GM12878 (cell line): Measurements from ENCODE around the gene SLC25A29. TPM values are rescaled to one million over a fixed set of nuclear protein-coding genes. Genes with fewer than 3 reads are reported as not detected.

Experiments used
- ATAC-seq: fragments of 200-7000 bp; cut with Tn5 transposase; 3 replicates; pipeline ENCODE4 v1.9.1; 2020; ENCODE audit warnings: mild to moderate bottlenecking, moderate library complexity
- BruUV-seq: library from RNA; stranded (reverse); fragments of 400-500 nt; replicated peaks from 2 replicates; lab custom pipeline; 2021; lab: Mats Ljungman, UMichigan
- CTCF ChIA-PET: fragments of 300-600 bp; sonication (Branson Sonifier 250); formaldehyde crosslinking; extraction: SDS; loops from one replicate; lab custom pipeline; 2021; ENCODE audit warnings: inconsistent platforms; lab: Yijun Ruan, JAX
- POLR2A ChIA-PET: fragments of 350-600 bp; formaldehyde crosslinking; extraction: SDS; loops from one replicate; lab custom pipeline; 2021; ENCODE audit warnings: inconsistent platforms; lab: Charles Lee
- RAD21 ChIA-PET: fragments of 300-600 bp; sonication (Branson Sonifier 250); formaldehyde crosslinking; loops from one replicate; lab custom pipeline; 2023; ENCODE audit warnings: antibody characterized with exemption; ENCODE audit not compliant: unreplicated experiment; lab: Charles Lee
- SMC1A ChIA-PET: fragments of 300-600 bp; sonication (Branson Sonifier 250); formaldehyde crosslinking; loops from one replicate; lab custom pipeline; 2023; ENCODE audit not compliant: unreplicated experiment, uncharacterized antibody; lab: Charles Lee
- DNase-seq: peaks from one replicate; pipeline ENCODE4 v3.0.0-alpha.2; 2011; ENCODE audit warnings: low read depth, low spot score
- FAIRE-seq: peaks from 3 replicates; lab custom pipeline; 2011; peaks lifted over from hg19 to GRCh38; lab: Jason Lieb, UNC
- H2AFZ ChIP-seq: 2 replicates; pipeline ENCODE4 v1.6.0; 2011; ENCODE audit warnings: low read depth, low read length, control low read depth; ENCODE audit not compliant: control insufficient read depth
- H3K27ac ChIP-seq: 2 replicates; pipeline ENCODE4 v1.5.1; 2011; ENCODE audit warnings: control low read depth; ENCODE audit not compliant: control insufficient read depth, insufficient read depth
- H3K27me3 ChIP-seq, 2 experiments: replicated peaks in 1 of 2; 2 replicates each; pipeline versions ENCODE4 v1.6.0 to v1.6.1; 2011; ENCODE audit warnings: low read length in 1 of 2; ENCODE audit not compliant: control insufficient read depth in 2 of 2, insufficient read depth in 2 of 2
- H3K36me3 ChIP-seq, 2 experiments: 2 replicates each; pipeline ENCODE4 v1.5.1; 2011; ENCODE audit warnings: low read length in 1 of 2; ENCODE audit not compliant: control insufficient read depth in 2 of 2, insufficient read depth in 2 of 2
- H3K4me1 ChIP-seq: 2 replicates; pipeline ENCODE4 v1.6.1; 2011; ENCODE audit warnings: mild to moderate bottlenecking, low read length, moderate library complexity, mixed read lengths; ENCODE audit not compliant: control insufficient read depth, insufficient read depth
- H3K4me2 ChIP-seq: 2 replicates; pipeline ENCODE4 v1.6.0; 2011; ENCODE audit warnings: control low read depth; ENCODE audit not compliant: control insufficient read depth, insufficient read depth
- H3K4me3 ChIP-seq: fragments of 200-600 bp; sonication (generic); 2 replicates; pipeline ENCODE4 v1.5.1; 2016
- H3K79me2 ChIP-seq: 2 replicates; pipeline ENCODE4 v1.6.0; 2011; ENCODE audit warnings: low read length; ENCODE audit not compliant: control insufficient read depth, insufficient read depth
- H3K9ac ChIP-seq: 2 replicates; pipeline ENCODE4 v1.8.0; 2011; ENCODE audit warnings: low read length, control low read depth, mixed read lengths; ENCODE audit not compliant: control insufficient read depth, insufficient read depth
- H3K9me3 ChIP-seq: replicated peaks from 3 replicates; pipeline ENCODE4 v1.5.1; 2011; ENCODE audit warnings: mild to moderate bottlenecking, low read length; ENCODE audit not compliant: control insufficient read depth, insufficient read depth
- H4K20me1 ChIP-seq: 2 replicates; pipeline ENCODE4 v1.6.0; 2011; ENCODE audit not compliant: control insufficient read depth, insufficient read depth
- BMI1 ChIP-seq: fragments of 450-650 bp; IDR thresholded peaks from 2 replicates; pipeline ENCODE4 v1.6.1; 2016; ENCODE audit warnings: mild to moderate bottlenecking, moderate library complexity, borderline replicate concordance
- BRCA1 ChIP-seq: IDR thresholded peaks from 2 replicates; pipeline ENCODE4 v1.6.1; 2011; ENCODE audit warnings: low read depth, low read length, improper control_type of control experiment
- CBX3 ChIP-seq: fragments of 200-600 bp; sonication (generic); IDR thresholded peaks from 2 replicates; pipeline ENCODE4 v1.6.1; 2016; ENCODE audit warnings: low read depth, borderline replicate concordance
- IKZF2 ChIP-seq, 2 experiments: fragments of 450-650 bp; IDR thresholded peaks; 2 replicates each; pipeline ENCODE4 v1.6.1; 2017; ENCODE audit warnings: mild to moderate bottlenecking in 2 of 2, moderate library complexity in 2 of 2
- KDM1A ChIP-seq: fragments of 200-600 bp; sonication (generic); IDR thresholded peaks from 2 replicates; pipeline ENCODE4 v1.6.1; 2016; ENCODE audit warnings: borderline replicate concordance
- PAX8 ChIP-seq: fragments of 450-650 bp; IDR thresholded peaks from 2 replicates; pipeline ENCODE4 v1.6.1; 2017; ENCODE audit warnings: mild to moderate bottlenecking, moderate library complexity
- POLR2A ChIP-seq: IDR thresholded peaks from 2 replicates; pipeline ENCODE4 v1.6.1; 2011; ENCODE audit warnings: low read depth, mild to moderate bottlenecking, low read length
- POU2F2 ChIP-seq: IDR thresholded peaks from 3 replicates; pipeline ENCODE4 v1.6.1; 2011; ENCODE audit warnings: low read depth, mild to moderate bottlenecking, low read length, borderline replicate concordance
- RAD51 ChIP-seq: fragments of 450-650 bp; IDR thresholded peaks from 2 replicates; pipeline ENCODE4 v1.6.1; 2016; ENCODE audit warnings: moderate library complexity, mild to moderate bottlenecking, inconsistent platforms
- RB1 ChIP-seq: fragments of 450-650 bp; formaldehyde crosslinking; IDR thresholded peaks from 2 replicates; pipeline ENCODE4 v1.6.1; 2017; ENCODE audit warnings: mild to moderate bottlenecking, borderline replicate concordance
- RFX5 ChIP-seq: IDR thresholded peaks from 2 replicates; pipeline ENCODE4 v1.6.1; 2011; ENCODE audit warnings: low read depth, low read length, improper control_type of control experiment
- SMAD1 ChIP-seq: fragments of 450-650 bp; IDR thresholded peaks from 2 replicates; pipeline ENCODE4 v1.6.1; 2018; ENCODE audit warnings: mild to moderate bottlenecking, low read depth; ENCODE audit not compliant: partially characterized antibody
- STAT1 ChIP-seq: fragments of 450-650 bp; conservative IDR thresholded peaks from 2 replicates; pipeline ENCODE4 v1.6.1; 2014; ENCODE audit warnings: antibody characterized with exemption, mild to moderate bottlenecking
- ZNF622 ChIP-seq: fragments of 450-650 bp; IDR thresholded peaks from 2 replicates; pipeline ENCODE4 v1.6.1; 2017; ENCODE audit warnings: mild to moderate bottlenecking, inconsistent platforms
- ZSCAN29 ChIP-seq: fragments of 450-650 bp; IDR thresholded peaks from 2 replicates; pipeline ENCODE4 v1.6.1; 2017; ENCODE audit warnings: mild to moderate bottlenecking, moderate library complexity
- WGBS: methylation state at CpG from one replicate; pipeline ENCODE4 v1.1.6; 2016; ENCODE audit warnings: low lambda C conversion rate; ENCODE audit not compliant: insufficient replicate concordance, insufficient coverage; ENCODE audit errors: missing lambda C conversion rate; 5-methylcytosine and 5-hydroxymethylcytosine counted together
- in situ Hi-C: fragments of 300-500 bp; cut with MboI; formaldehyde crosslinking; loops from 9 replicates; pipeline ENCODE4 v1.14.3; 2018; ENCODE audit warnings: mixed read lengths
- intact Hi-C: fragments of 100-400 bp; cut with micrococcal nuclease; formaldehyde crosslinking; loops from one replicate; pipeline ENCODE4 v1.14.2; 2022; ENCODE audit not compliant: unreplicated experiment
- polyA plus RNA-seq, 11 experiments: library from polyadenylated mRNA; depleted of rRNA in 4 of 11; unstranded in 6 of 11; stranded (reverse) in 5 of 11; fragments of >200 nt; fragmentation: Nextera tagmentation in 4 of 11; fragmentation: Illumina TruSeq in 1 of 11; extraction: Ambion mirVana in 4 of 11; extraction: Trizol in 1 of 11; gene quantifications; 1 replicate in 1 of 11; 2 replicates in 10 of 11; pipeline versions ENCODE4 v1.2.1 to v1.2.3, GENCODE V29; 2011 to 2016; ENCODE audit warnings: inconsistent platforms in 2 of 11, missing spikeins in 2 of 11, low read depth in 1 of 11
- total RNA-seq, 4 experiments: library from RNA; depleted of rRNA in 3 of 4; stranded (reverse); fragments of >200 nt in 3 of 4; fragmentation: Illumina TruSeq in 1 of 4; extraction: Trizol in 1 of 4; gene quantifications; 2 replicates each; pipeline versions ENCODE4 v1.2.1 to v1.2.3, GENCODE V29; 2013 to 2021
- TF ChIP-seq, protein P1 (sequence below): fragments of 450-650 bp; IDR thresholded peaks from 2 replicates; pipeline ENCODE4 v1.6.1; 2017; ENCODE audit warnings: low read depth, mild to moderate bottlenecking, moderate library complexity
- TF ChIP-seq, protein P2 (sequence below): IDR thresholded peaks from 2 replicates; pipeline ENCODE4 v1.6.1; 2011; ENCODE audit warnings: mild to moderate bottlenecking, low read depth, low read length, moderate library complexity; ENCODE audit not compliant: insufficient replicate concordance

The SLC25A29 gene
- total and polyA plus RNA-seq, 10 of the 15 experiments (the other 5 are each of a cell fraction or from before 2014, with no cell fraction given) = 0.42 to 13.3 (median 4.0) TPM; not detected in 1

- in situ Hi-C loops (no loop called here), intact Hi-C loops (no loop called here)
- no TSS peak for BruUV-seq
- H3K79me2 ChIP-seq = no peaks in the 10 kb centered on the region
- H4K20me1 ChIP-seq = no peaks in the 10 kb centered on the region
- no peaks in the 10 kb centered on the region for H3K27me3 ChIP-seq
- no peak overlapping the region for H3K9ac ChIP-seq
- no peak for DNase-seq
- SMC1A ChIA-PET = no interaction called here
- no peak for TF ChIP-seq IKZF2 (IDR thresholded peaks at IDR 0.05)
- no peak for TF ChIP-seq ZSCAN29
- TF ChIP-seq, protein P1, sequence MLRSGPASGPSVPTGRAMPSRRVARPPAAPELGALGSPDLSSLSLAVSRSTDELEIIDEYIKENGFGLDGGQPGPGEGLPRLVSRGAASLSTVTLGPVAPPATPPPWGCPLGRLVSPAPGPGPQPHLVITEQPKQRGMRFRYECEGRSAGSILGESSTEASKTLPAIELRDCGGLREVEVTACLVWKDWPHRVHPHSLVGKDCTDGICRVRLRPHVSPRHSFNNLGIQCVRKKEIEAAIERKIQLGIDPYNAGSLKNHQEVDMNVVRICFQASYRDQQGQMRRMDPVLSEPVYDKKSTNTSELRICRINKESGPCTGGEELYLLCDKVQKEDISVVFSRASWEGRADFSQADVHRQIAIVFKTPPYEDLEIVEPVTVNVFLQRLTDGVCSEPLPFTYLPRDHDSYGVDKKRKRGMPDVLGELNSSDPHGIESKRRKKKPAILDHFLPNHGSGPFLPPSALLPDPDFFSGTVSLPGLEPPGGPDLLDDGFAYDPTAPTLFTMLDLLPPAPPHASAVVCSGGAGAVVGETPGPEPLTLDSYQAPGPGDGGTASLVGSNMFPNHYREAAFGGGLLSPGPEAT = no peak
- TF ChIP-seq KDM1A = no peak
- no peak for TF ChIP-seq STAT1
- TF ChIP-seq, protein P2, sequence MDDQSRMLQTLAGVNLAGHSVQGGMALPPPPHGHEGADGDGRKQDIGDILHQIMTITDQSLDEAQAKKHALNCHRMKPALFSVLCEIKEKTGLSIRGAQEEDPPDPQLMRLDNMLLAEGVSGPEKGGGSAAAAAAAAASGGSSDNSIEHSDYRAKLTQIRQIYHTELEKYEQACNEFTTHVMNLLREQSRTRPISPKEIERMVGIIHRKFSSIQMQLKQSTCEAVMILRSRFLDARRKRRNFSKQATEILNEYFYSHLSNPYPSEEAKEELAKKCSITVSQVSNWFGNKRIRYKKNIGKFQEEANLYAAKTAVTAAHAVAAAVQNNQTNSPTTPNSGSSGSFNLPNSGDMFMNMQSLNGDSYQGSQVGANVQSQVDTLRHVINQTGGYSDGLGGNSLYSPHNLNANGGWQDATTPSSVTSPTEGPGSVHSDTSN = no peak
- TF ChIP-seq SMAD1 = no peak
- no peak for TF ChIP-seq BMI1
- no peak for TF ChIP-seq CBX3
- TF ChIP-seq ZNF622 = no peak
- no peak for TF ChIP-seq POLR2A
- no peak for TF ChIP-seq PAX8
- no peak for TF ChIP-seq BRCA1
- no peak for TF ChIP-seq RB1
- TF ChIP-seq RAD51 = no peak
- TF ChIP-seq RFX5 = no peak
- TF ChIP-seq POU2F2 = no peak
- no peak overlapping the region for H3K27ac ChIP-seq
- H3K9me3 ChIP-seq = no peaks in the 10 kb centered on the region
- H3K36me3 ChIP-seq = no peaks in the 10 kb centered on the region
- RAD21 ChIA-PET = no interaction called here
- POLR2A ChIA-PET = no interaction called here
- 43% methylated on average over 9 of the region's 9 CpGs for WGBS
- CTCF ChIA-PET = no interaction called here
- no peak overlapping the region for H3K4me3 ChIP-seq
- peaks cover 10% of the 10 kb centered on the region for H3K4me1 ChIP-seq
- no peak overlapping the region for H3K4me2 ChIP-seq
- no peak overlapping the region for H2AFZ ChIP-seq
- FAIRE-seq = no peak
- no peak for ATAC-seq
Observed at GRCh38 chr14:100321473-100322137, 15.4 kb upstream of the SLC25A29 start.
